HG03439 (cell line): ENCODE measurements around the gene MUC5B.
"Not testable (repeated sequence)": the region's sequence is repeated elsewhere in the genome, so short reads cannot be mapped to it uniquely, and the experiment has no call there.

ENCODE experiments used
- ATAC-seq: cut with Tn5 transposase; IDR thresholded peaks from one replicate; pipeline ENCODE4 v1.9.1; 2021; ENCODE audit warnings: mild to moderate bottlenecking, moderate library complexity; ENCODE audit not compliant: unreplicated experiment

Gene MUC5B

GRCh38 chr11:1231396-1232020, 8.6 kb downstream of the MUC5B start:
- ATAC-seq = no peak

GRCh38 chr11:1232021-1232882, 9.4 kb downstream of the MUC5B start:
- no peak for ATAC-seq

- ATAC-seq = no peak
Observed at GRCh38 chr11:1232883-1233321, 10.0 kb downstream of the MUC5B start.

GRCh38 chr11:1233351-1234053, 10.6 kb downstream of the MUC5B start:
- ATAC-seq = no peak

GRCh38 chr11:1234054-1234720, 11.3 kb downstream of the MUC5B start:
- ATAC-seq = no peak

GRCh38 chr11:1234771-1235305, 12.0 kb downstream of the MUC5B start:
- no peak for ATAC-seq

- no peak for ATAC-seq
Observed at GRCh38 chr11:1235306-1235900, 12.5 kb downstream of the MUC5B start.

- no peak for ATAC-seq
Observed at GRCh38 chr11:1235901-1236315, 13.0 kb downstream of the MUC5B start.

- no peak for ATAC-seq
Observed at GRCh38 chr11:1236316-1237127, 13.7 kb downstream of the MUC5B start.

- no peak for ATAC-seq
Observed at GRCh38 chr11:1237128-1237580, 14.3 kb downstream of the MUC5B start.

GRCh38 chr11:1237851-1238250, 15.0 kb downstream of the MUC5B start:
- ATAC-seq = no peak

GRCh38 chr11:1238767-1239595, 16.1 kb downstream of the MUC5B start:
- no peak for ATAC-seq

GRCh38 chr11:1239596-1240205, 16.8 kb downstream of the MUC5B start:
- ATAC-seq = no peak

- no peak for ATAC-seq
Observed at GRCh38 chr11:1240771-1241170, 17.9 kb downstream of the MUC5B start.

GRCh38 chr11:1241706-1242105, 18.8 kb downstream of the MUC5B start:
- ATAC-seq = no peak

- no peak for ATAC-seq
Observed at GRCh38 chr11:1242289-1242688, 19.4 kb downstream of the MUC5B start.

- ATAC-seq = not testable (repeated sequence)
Observed at GRCh38 chr11:1242751-1243150, 19.9 kb downstream of the MUC5B start.

GRCh38 chr11:1243521-1243920, 20.7 kb downstream of the MUC5B start:
- ATAC-seq = not testable (repeated sequence)
